ENCODE results near the gene RXFP3. TPM values are rescaled to one million over a fixed set of nuclear protein-coding genes. Genes with fewer than 3 reads are reported as not detected.

The RXFP3 gene
- total RNA-seq, 4 donors from 2014 or later: not detected

DNA sequence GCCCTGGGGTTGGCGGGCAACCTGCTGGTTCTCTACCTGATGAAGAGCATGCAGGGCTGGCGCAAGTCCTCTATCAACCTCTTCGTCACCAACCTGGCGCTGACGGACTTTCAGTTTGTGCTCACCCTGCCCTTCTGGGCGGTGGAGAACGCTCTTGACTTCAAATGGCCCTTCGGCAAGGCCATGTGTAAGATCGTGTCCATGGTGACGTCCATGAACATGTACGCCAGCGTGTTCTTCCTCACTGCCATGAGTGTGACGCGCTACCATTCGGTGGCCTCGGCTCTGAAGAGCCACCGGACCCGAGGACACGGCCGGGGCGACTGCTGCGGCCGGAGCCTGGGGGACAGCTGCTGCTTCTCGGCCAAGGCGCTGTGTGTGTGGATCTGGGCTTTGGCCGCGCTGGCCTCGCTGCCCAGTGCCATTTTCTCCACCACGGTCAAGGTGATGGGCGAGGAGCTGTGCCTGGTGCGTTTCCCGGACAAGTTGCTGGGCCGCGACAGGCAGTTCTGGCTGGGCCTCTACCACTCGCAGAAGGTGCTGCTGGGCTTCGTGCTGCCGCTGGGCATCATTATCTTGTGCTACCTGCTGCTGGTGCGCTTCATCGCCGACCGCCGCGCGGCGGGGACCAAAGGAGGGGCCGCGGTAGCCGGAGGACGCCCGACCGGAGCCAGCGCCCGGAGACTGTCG, 976 bp downstream of the RXFP3 start:
- DNase-seq (ENCODE audit: low spot score in 2 of 2): no peak
- WGBS, 2 donors: 27 to 67% methylated on average over 13 to 34 of the region's 54 CpGs
- no peak for TF ChIP-seq CTCF (IDR thresholded peaks at IDR 0.05)
- TF ChIP-seq POLR2A (IDR thresholded peaks at IDR 0.05): no peak
- no peak overlapping the region for H3K4me3 ChIP-seq (ENCODE audit: low read depth, poor library complexity, severe bottlenecking)
- intact Hi-C loops (cut with DNase I; ENCODE audit: low total_unique reads): loop anchor here (10.0 kb wide), 1 partner anchor 502 kb away; no protein-coding TSS in a partner anchor

DNA sequence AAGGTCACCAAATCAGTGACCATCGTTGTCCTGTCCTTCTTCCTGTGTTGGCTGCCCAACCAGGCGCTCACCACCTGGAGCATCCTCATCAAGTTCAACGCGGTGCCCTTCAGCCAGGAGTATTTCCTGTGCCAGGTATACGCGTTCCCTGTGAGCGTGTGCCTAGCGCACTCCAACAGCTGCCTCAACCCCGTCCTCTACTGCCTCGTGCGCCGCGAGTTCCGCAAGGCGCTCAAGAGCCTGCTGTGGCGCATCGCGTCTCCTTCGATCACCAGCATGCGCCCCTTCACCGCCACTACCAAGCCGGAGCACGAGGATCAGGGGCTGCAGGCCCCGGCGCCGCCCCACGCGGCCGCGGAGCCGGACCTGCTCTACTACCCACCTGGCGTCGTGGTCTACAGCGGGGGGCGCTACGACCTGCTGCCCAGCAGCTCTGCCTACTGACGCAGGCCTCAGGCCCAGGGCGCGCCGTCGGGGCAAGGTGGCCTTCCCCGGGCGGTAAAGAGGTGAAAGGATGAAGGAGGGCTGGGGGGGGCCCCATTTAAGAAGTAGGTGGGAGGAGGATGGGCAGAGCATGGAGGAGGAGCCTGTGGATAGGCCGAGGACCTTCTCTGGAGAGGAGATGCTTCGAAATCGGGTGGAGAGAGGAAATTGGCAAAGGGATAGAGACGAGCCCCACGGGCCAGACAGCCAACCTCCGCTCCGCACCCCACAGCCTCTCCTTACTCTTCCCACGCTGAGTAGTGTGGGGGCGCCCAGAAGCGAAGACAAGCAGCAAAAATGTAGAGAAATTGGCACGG, 1.7 kb downstream of the RXFP3 start:
- no peak for DNase-seq (ENCODE audit: low spot score in 2 of 2)
- no peak for TF ChIP-seq POLR2A (IDR thresholded peaks at IDR 0.05)
- no peak for TF ChIP-seq CTCF (IDR thresholded peaks at IDR 0.05)
- WGBS, 2 donors: 17 to 46% methylated on average over 54 of the region's 54 CpGs
- H3K4me3 ChIP-seq (ENCODE audit: low read depth, poor library complexity, severe bottlenecking): no peak overlapping the region
- intact Hi-C loops (cut with DNase I; ENCODE audit: low total_unique reads): loop anchor here (10.0 kb wide), 1 partner anchor 503 kb away; no protein-coding TSS in a partner anchor

GRCh38 chr5:33938507-33938796, 2.3 kb downstream of the RXFP3 start:
- no peak overlapping the region for H3K4me3 ChIP-seq (ENCODE audit: low read depth, poor library complexity, severe bottlenecking)
- WGBS, 2 donors: 14 to 38% methylated on average over 14 of the region's 14 CpGs
- no peak for TF ChIP-seq POLR2A (IDR thresholded peaks at IDR 0.05)
- TF ChIP-seq CTCF (IDR thresholded peaks at IDR 0.05): no peak

GRCh38 chr5:33938881-33939280, 2.7 kb downstream of the RXFP3 start:
- DNase-seq (ENCODE audit: low spot score in 2 of 2): no peak
- 12 to 60% methylated on average over 15 of the region's 15 CpGs for WGBS, 2 donors
- TF ChIP-seq CTCF (IDR thresholded peaks at IDR 0.05): no peak
- TF ChIP-seq POLR2A (IDR thresholded peaks at IDR 0.05): no peak
- no peak overlapping the region for H3K4me3 ChIP-seq (ENCODE audit: low read depth, poor library complexity, severe bottlenecking)
- intact Hi-C loops (cut with DNase I; ENCODE audit: low total_unique reads): loop anchor here (10.0 kb wide), 1 partner anchor 504 kb away; no protein-coding TSS in a partner anchor

More at GRCh38 chr5:33938507-33938796, 2.3 kb downstream of the RXFP3 start:
- intact Hi-C loops (cut with DNase I; ENCODE audit: low total_unique reads): loop anchor here (10.0 kb wide), 1 partner anchor 504 kb away; no protein-coding TSS in a partner anchor
- no peak for DNase-seq (ENCODE audit: low spot score in 2 of 2)

DNA sequence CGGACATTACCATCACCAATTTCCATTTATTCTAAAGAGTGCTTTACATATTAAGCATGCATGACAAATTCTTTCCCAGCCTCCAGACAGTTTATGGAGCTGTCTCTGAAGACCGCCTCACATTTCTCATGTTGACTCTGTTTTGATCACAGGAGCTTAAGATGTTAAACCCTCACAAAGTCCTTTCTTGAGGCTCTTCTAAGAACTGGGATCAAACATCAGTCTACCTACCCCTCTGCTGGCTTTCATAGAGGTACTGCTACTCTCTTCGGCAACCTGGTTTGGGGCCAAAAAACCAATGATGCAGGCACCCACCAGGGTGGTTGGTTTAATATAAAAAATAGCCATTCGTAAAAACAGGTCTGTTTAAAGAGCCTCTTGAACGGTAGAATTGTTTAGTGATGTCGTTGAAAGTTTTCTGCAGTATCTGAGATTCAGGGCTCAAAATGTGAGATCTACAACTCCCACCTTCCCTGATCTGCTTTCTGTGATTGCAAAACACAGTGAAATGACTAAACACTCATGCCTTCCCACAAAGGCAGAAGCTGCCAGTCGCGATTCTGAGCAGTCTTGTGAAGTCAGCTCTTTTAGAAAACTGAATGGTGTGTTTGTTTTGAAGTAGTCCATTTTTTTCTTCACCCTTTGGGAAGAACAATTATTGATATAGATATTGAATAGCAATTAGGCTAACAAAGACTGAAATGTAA, 3.5 kb downstream of the RXFP3 start:
- no peak overlapping the region for H3K4me3 ChIP-seq (ENCODE audit: low read depth, poor library complexity, severe bottlenecking)
- TF ChIP-seq CTCF (IDR thresholded peaks at IDR 0.05) (no peak), POLR2A (IDR thresholded peaks at IDR 0.05) (no peak)
- intact Hi-C loops (cut with DNase I; ENCODE audit: low total_unique reads): loop anchor here (10.0 kb wide), 1 partner anchor 505 kb away; no protein-coding TSS in a partner anchor
- 75 to 83% methylated on average over 8 of the region's 8 CpGs for WGBS, 2 donors
- no peak for DNase-seq (ENCODE audit: low spot score in 2 of 2)

Measured in lower leg skin (tissue), 4 donors.